Neural progenitor cell (in vitro differentiated cells): ENCODE results near the gene SP6. TPM values are rescaled to one million over a fixed set of nuclear protein-coding genes. Genes with fewer than 3 reads are reported as not detected.

Experiments
- DNase-seq: peaks from one replicate; pipeline ENCODE4 v3.0.0-alpha.2; 2016; ENCODE audit warnings: low spot score
- H2AFZ ChIP-seq: fragments of 200-600 bp; sonication (generic); replicated peaks from 2 replicates; pipeline ENCODE4 v1.6.1; 2016; ENCODE audit warnings: antibody characterized with exemption
- H3F3A ChIP-seq: fragments of 200-600 bp; sonication (generic); 2 replicates; pipeline ENCODE4 v1.6.1; 2016; ENCODE audit warnings: antibody characterized with exemption, low read depth
- H3K27ac ChIP-seq: fragments of 200-600 bp; sonication (generic); 2 replicates; pipeline ENCODE4 v1.5.1; 2016; ENCODE audit warnings: mild to moderate bottlenecking
- H3K27me3 ChIP-seq: fragments of 200-600 bp; sonication (generic); 2 replicates; pipeline ENCODE4 v1.6.1; 2016; ENCODE audit warnings: mild to moderate bottlenecking, moderate library complexity
- H3K36me3 ChIP-seq: fragments of 200-600 bp; sonication (generic); 2 replicates; pipeline ENCODE4 v1.5.1; 2016
- H3K4me1 ChIP-seq: fragments of 200-600 bp; sonication (generic); 2 replicates; pipeline ENCODE4 v1.6.1; 2016; ENCODE audit warnings: mixed run types
- H3K4me2 ChIP-seq: fragments of 200-600 bp; sonication (generic); 2 replicates; pipeline ENCODE4 v1.6.1; 2016
- H3K4me3 ChIP-seq: fragments of 200-600 bp; sonication (generic); 2 replicates; pipeline ENCODE4 v1.5.1; 2016
- H3K79me2 ChIP-seq: fragments of 200-600 bp; sonication (generic); 2 replicates; pipeline ENCODE4 v1.6.1; 2016; ENCODE audit warnings: low read depth
- H3K9ac ChIP-seq: fragments of 200-600 bp; sonication (generic); 2 replicates; pipeline ENCODE4 v1.6.1; 2016
- H3K9me3 ChIP-seq: fragments of 200-600 bp; sonication (generic); 2 replicates; pipeline ENCODE4 v1.5.1; 2016; ENCODE audit warnings: low read depth
- H4K20me1 ChIP-seq: fragments of 200-600 bp; sonication (generic); 2 replicates; pipeline ENCODE4 v1.6.1; 2016; ENCODE audit warnings: low read depth
- H3K27ac Mint-ChIP-seq: 3 replicates; pipeline ENCODE4 v1.8.0; 2021; ENCODE audit warnings: mixed read lengths
- H3K27me3 Mint-ChIP-seq: 2 replicates; pipeline ENCODE4 v1.8.0; 2022; ENCODE audit warnings: low read depth, mild to moderate bottlenecking, inconsistent platforms, moderate library complexity, mixed read lengths; ENCODE audit not compliant: insufficient read depth
- H3K36me3 Mint-ChIP-seq: 3 replicates; pipeline ENCODE4 v1.8.0; 2021; ENCODE audit warnings: mixed read lengths
- H3K4me1 Mint-ChIP-seq: 3 replicates; pipeline ENCODE4 v1.8.0; 2021; ENCODE audit warnings: mixed read lengths
- H3K4me3 Mint-ChIP-seq: 3 replicates; pipeline ENCODE4 v1.8.0; 2021; ENCODE audit warnings: mild to moderate bottlenecking, moderate library complexity, mixed read lengths
- H3K9me3 Mint-ChIP-seq: 3 replicates; pipeline ENCODE4 v1.8.0; 2020; ENCODE audit warnings: mixed read lengths
- CTCF ChIP-seq: fragments of 200-600 bp; sonication (generic); IDR thresholded peaks from 2 replicates; pipeline ENCODE4 v1.5.1; 2017; ENCODE audit warnings: antibody characterized with exemption, mild to moderate bottlenecking
- EZH2 ChIP-seq: fragments of 200-600 bp; sonication (generic); IDR thresholded peaks from 2 replicates; pipeline ENCODE4 v1.6.1; 2017; ENCODE audit warnings: antibody characterized with exemption, mild to moderate bottlenecking, moderate library complexity
- EZH2phosphoT487 ChIP-seq: fragments of 200-600 bp; sonication (generic); IDR thresholded peaks from 2 replicates; pipeline ENCODE4 v1.6.1; 2017; ENCODE audit warnings: antibody characterized with exemption
- total RNA-seq: library from RNA; depleted of rRNA; stranded (reverse); fragments of >200 nt; gene quantifications from 2 replicates; pipeline ENCODE4 v1.2.3, GENCODE V29; 2015; ENCODE audit warnings: low replicate concordance

Gene SP6
- total RNA-seq, 1 donor from 2014 or later = 0.04 TPM

- Histone ChIP-seq H2AFZ (peak overlapping the region; percentile 96), H3K79me2 (peaks cover 7% of the 10 kb centered on the region), H3K4me3 (peak overlapping the region; percentile 70), H3K27me3 (peaks cover 12% of the 10 kb centered on the region), H3K36me3 (no peaks in the 10 kb centered on the region), H3F3A (no peaks in the 10 kb centered on the region), H3K9me3 (no peaks in the 10 kb centered on the region), H3K27ac (no peak overlapping the region), H3K4me2 (peak overlapping the region; percentile 86), H3K9ac (peak overlapping the region; percentile 45), H4K20me1 (no peaks in the 10 kb centered on the region), H3K4me1 (peaks cover 10% of the 10 kb centered on the region)
- peaks cover 16% of the 10 kb centered on the region for H3K27me3 Mint-ChIP-seq
- peaks cover 4% of the 10 kb centered on the region for H3K36me3 Mint-ChIP-seq
- no peak for TF ChIP-seq EZH2phosphoT487
- TF ChIP-seq EZH2 = no peak
- no peak for TF ChIP-seq CTCF
- no peak for DNase-seq
- no peaks in the 10 kb centered on the region for H3K9me3 Mint-ChIP-seq
- peaks cover 28% of the 10 kb centered on the region for H3K4me1 Mint-ChIP-seq
- H3K27ac Mint-ChIP-seq = no peak overlapping the region
- peak overlapping the region; percentile 93 for H3K4me3 Mint-ChIP-seq
Measured at GRCh38 chr17:47840001-47840741, 10.8 kb downstream of the SP6 start.

- no peak overlapping the region for H3K27ac Mint-ChIP-seq
- no peaks in the 10 kb centered on the region for H4K20me1 ChIP-seq
- peaks cover 7% of the 10 kb centered on the region for H3K79me2 ChIP-seq
- TF ChIP-seq CTCF = no peak
- TF ChIP-seq EZH2 = no peak
- no peak for TF ChIP-seq EZH2phosphoT487
- H3K4me2 ChIP-seq = no peak overlapping the region
- no peak overlapping the region for H3K9ac ChIP-seq
- H3K36me3 ChIP-seq = no peaks in the 10 kb centered on the region
- H3K4me1 Mint-ChIP-seq = peaks cover 28% of the 10 kb centered on the region
- H3K9me3 ChIP-seq = no peaks in the 10 kb centered on the region
- no peak overlapping the region for H3K4me3 ChIP-seq
- H3F3A ChIP-seq = no peaks in the 10 kb centered on the region
- H3K27ac ChIP-seq = no peak overlapping the region
- peaks cover 10% of the 10 kb centered on the region for H3K4me1 ChIP-seq
- H3K27me3 Mint-ChIP-seq = peaks cover 11% of the 10 kb centered on the region
- H2AFZ ChIP-seq = no peak overlapping the region
- peaks cover 1% of the 10 kb centered on the region for H3K27me3 ChIP-seq
- peak overlapping the region; percentile 35 for H3K4me3 Mint-ChIP-seq
- peaks cover 4% of the 10 kb centered on the region for H3K36me3 Mint-ChIP-seq
- H3K9me3 Mint-ChIP-seq = no peaks in the 10 kb centered on the region
- no peak for DNase-seq
Measured at GRCh38 chr17:47839071-47839470, 11.9 kb downstream of the SP6 start.

GRCh38 chr17:47838636-47839035, 12.3 kb downstream of the SP6 start:
- no peaks in the 10 kb centered on the region for H3K9me3 ChIP-seq
- H3K4me2 ChIP-seq = no peak overlapping the region
- Mint-ChIP-seq H3K36me3 (peaks cover 4% of the 10 kb centered on the region), H3K27me3 (peaks cover 9% of the 10 kb centered on the region), H3K27ac (no peak overlapping the region), H3K4me1 (peaks cover 28% of the 10 kb centered on the region), H3K9me3 (no peaks in the 10 kb centered on the region), H3K4me3 (no peak overlapping the region)
- DNase-seq = no peak
- no peaks in the 10 kb centered on the region for H3K36me3 ChIP-seq
- no peaks in the 10 kb centered on the region for H3K27me3 ChIP-seq
- no peak overlapping the region for H3K9ac ChIP-seq
- no peaks in the 10 kb centered on the region for H4K20me1 ChIP-seq
- no peaks in the 10 kb centered on the region for H3F3A ChIP-seq
- no peak overlapping the region for H3K27ac ChIP-seq
- TF ChIP-seq EZH2phosphoT487 = no peak
- no peak for TF ChIP-seq CTCF
- TF ChIP-seq EZH2 = no peak
- H2AFZ ChIP-seq = no peak overlapping the region
- H3K4me1 ChIP-seq = peaks cover 10% of the 10 kb centered on the region
- no peak overlapping the region for H3K4me3 ChIP-seq
- H3K79me2 ChIP-seq = peaks cover 7% of the 10 kb centered on the region
